Measurements from ENCODE around the gene PSMA6.
"Not testable (repeated sequence)": the region's sequence is repeated elsewhere in the genome, so short reads cannot be mapped to it uniquely, and the experiment has no call there.

The PSMA6 gene

DNA sequence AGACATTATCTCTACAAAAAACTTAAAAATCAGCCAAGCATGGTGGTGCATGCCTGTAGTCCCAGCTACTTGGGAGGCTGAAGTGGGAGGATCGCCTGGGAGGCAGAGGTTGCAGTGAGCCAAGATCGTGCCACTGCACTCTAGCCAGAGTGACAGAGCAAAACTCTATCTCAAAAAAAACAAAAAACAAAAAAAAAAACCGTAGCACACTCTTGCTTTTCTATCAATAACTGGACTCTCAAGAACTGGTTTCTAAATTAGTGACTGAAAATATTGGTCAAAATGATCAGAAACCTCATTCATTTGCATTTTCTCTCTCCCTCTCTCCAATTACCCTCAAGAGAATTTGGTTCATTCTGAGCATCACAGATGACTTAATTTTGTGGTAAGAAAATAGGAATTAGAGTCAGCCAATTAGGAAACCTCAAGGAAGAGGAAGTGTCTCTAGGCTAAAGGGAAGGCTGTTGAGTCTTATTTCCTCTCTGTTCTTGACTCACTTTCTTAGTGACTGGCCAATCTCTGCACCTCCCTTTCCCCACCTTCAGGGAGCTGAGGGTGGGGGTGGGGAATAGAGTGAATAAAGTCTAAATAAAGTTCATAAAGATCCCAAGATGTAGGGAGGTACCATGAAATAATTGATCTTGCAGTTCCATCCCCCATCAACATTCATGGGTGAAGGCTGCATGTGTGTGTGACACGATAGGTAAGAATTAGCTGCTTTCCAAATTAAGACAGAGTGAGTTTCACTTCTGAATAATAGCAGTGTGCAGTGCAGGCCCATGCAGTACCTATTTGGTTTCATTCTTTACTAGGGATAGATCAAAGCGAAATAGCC is 6.8 kb upstream of the PSMA6 start:
- DNase-seq (ENCODE audit: low read depth, low spot score), result no peak

DNA sequence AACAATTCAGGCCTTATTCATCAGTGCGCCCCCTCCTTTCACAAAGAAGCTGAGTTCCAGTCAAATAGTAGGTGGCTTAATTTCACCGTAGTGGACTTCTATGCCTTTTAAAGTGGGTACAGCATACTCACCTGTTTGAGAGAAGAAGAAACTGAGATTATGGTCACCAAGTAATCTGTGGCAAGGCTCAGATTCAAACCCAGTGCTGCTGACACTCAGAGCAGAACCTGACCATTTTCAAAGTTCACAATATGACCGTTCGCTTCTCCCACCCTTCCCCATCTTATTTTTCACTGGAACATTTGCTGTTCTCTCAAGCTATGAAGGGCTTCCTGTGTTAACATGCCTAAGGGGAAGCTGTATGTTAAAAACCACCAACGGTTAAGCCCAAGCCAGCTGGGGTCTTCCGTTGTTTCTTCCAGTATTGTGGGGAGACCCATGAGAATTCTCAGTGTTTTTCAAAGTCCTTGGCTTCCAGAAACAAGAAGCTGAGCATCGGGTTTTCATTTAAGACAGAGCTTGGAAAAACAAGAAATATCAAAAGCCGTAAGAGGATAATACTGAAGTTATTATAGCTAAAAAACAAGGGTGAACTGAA is 6.1 kb upstream of the PSMA6 start:
- no peak for DNase-seq (ENCODE audit: low read depth, low spot score)

DNA sequence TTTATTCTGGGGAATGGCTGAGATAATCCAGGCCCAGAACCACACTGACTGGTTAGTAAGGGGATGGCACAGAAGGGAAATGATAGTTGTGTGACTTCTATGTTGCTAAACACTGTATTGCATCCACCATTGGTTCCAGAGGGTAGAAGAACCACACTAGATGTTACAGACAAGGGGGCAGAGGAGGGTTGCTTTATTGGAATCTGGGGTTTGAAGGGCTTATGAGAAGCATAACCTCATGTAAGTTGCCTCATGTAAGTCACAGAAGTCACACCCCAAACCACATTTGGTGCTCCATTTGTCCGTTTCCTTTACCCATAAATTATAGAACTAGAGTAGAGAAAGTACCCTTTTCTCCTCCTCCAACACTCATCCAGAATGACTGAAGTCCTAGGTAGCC is 5.5 kb upstream of the PSMA6 start:
- no peak for DNase-seq (ENCODE audit: low read depth, low spot score)

DNA sequence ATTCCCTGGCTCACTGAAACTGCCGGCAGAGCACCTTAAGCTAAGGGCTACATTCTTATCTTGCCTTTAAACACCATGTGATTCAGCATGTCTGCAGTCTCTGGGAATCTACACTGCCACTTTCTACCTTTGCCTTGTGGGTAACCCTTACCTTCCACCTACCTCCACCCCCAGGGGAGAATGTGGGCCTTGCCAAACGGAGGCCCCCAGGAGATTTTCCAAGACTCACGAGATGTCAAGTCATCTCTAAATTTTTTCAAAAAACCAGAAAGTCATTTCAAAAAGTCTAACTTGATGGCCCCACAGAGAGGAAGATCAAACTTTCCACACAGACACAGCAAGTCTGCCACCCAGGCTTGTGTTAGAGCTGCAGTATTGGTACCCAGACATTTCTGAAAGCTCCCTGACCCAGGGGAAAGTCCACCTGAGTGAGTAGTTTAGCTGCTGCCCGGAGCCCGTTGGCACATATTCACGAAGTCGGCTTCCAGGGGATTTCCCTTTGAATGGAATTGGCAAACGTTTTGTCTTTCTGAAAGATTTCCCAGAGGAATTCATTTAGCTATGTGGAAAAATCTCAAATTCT is 4.7 kb upstream of the PSMA6 start:
- DNase-seq (ENCODE audit: low read depth, low spot score), result no peak

DNA sequence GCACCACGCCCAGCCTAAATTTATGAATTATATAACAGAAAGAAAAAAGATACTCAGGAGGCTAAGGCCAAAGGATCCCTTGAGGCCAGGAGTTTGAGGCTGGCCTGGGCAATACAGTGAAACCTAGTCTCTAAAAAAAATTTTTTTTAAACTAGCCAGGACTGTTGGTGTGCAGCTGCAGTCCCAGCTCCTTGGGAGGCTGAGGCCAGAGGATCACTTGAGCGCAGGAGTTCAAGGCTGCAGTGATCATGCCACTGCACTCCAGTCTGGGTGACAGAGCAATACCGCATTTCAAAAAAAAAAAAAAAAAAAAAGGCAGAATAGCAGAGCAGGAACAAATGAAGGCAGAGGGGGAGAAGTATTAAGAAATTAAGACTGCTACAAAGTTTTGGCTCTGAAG is 2.6 kb upstream of the PSMA6 start:
- DNase-seq (ENCODE audit: low read depth, low spot score), result no peak

DNA sequence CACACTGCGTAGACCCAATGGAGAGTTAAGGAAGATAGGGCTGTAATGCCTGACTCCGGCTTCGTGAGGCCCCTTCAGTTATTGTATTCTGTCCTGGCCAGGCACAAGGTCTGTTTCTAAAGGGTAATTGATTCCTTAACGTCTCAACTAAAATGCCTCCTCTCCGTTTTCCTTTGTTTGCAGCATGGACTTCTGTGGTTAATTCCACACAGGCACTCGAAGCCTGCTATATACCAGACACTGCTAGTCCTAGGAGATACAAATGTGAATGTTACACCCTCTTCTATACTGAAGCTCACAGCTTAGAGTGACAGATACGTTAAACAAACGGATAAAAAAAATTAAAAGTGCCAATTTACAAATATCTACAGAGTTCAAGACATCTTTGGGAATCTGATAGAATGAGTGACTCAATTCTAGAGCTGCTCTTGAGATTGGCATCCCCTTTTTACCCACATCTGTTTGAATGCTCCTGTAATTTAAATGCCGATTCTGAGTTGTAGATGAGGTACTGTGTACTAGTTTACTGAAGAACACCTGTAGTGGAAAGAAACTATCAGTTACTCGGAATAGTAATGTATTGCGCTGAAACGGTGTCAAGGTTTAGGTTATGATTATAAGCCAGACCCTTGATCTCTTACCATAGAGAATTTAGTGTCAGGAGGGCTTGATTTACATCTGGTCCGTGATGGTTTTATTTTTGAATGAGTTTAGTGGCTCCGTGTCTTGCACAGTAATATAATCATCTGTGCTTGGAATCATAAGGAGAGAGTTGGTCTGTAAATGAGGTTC is 784 bp downstream of the PSMA6 start:
- no peak for DNase-seq (ENCODE audit: low read depth, low spot score)

DNA sequence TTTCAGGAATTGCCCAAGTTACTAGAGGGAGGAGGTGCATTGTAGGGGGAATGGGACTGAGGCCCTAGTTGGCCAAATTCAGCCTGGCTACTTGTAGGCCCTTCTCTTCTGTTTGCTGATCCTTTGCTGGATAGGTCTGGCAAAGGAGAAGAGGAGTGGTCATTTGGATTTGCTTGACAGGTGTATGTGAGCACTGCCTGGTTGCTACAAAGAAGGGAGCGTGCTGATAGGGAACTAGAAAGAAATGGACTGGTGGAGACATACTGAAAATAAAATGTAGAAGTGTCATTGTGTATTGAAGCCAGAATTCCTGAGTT is 3.6 kb downstream of the PSMA6 start:
- no peak for DNase-seq (ENCODE audit: low read depth, low spot score)

DNA sequence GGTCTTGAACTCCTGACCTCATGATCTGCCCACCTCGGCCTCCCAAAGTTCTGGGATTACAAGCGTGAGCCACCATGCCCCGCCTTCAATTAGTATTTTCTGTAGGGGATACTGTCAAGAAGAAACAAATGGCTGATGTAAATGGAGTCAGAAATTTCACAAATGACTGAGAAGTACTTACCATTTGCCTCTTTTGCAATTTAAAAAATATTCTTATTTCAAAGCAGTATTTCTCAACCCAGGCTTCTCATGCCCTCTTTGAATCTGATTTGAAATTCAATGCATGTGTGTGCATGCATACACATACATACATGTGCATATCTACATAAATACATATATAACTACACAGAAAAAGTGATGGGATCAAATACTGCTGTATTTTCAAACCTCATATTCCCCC is 4.4 kb downstream of the PSMA6 start:
- DNase-seq (ENCODE audit: low read depth, low spot score), result no peak

DNA sequence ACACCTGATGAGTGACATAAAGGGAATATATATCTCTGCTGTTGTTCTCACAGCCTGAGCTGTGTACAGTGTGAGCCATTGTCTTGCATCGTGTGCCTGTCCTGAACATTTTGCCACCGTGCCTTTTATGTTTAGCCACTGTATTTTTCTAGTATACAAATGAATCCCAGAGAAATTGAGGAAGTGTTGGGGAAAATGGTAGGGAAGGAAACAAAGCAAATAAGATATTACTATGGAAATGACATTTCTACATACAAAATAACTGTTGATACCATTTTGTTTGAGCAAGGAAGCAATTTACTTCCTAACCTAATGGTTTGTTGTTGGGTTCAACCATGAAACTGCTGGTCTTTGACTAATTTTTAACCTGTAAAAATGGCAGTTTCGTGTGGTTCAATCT is 5.5 kb downstream of the PSMA6 start:
- DNase-seq (ENCODE audit: low read depth, low spot score), result no peak

DNA sequence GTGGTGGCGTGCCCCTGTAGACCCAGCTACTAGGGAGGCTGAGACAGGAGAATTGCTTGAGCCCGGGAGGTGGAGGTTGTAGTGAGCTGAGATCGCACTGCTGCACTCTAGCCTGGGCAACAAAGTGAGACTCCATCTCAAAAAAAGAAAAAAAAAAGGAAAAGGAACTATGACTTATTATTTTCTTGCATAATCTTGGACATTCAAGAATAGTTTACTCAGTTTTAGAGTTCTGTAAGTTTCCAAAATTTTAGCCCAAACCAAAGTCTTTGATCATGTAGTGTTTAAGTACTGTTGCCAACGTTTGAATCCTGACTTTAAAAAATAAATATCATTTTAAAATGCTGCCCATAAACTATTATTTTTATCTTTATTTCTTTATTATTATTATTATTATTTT is 6.2 kb downstream of the PSMA6 start:
- no peak for DNase-seq (ENCODE audit: low read depth, low spot score)

DNA sequence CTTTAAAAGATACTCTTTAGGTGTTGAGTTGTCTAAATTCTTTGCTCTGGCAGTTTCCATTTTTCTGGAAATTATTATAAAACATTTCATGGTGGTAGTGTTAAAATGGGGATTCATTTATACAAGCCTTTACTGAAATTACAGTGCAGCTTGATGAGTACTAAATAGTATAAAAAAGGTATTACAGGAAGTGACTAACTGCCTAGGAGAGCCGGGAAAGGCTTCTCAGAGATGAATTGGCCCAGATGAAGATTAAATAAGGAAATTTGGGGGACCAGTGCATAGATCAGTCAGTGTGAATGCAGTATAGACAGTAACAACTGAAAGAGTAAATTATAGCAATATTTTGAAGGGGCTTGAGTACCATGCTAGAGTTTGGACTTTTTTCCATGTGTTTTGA is 7.5 kb downstream of the PSMA6 start:
- no peak for DNase-seq (ENCODE audit: low read depth, low spot score)

DNA sequence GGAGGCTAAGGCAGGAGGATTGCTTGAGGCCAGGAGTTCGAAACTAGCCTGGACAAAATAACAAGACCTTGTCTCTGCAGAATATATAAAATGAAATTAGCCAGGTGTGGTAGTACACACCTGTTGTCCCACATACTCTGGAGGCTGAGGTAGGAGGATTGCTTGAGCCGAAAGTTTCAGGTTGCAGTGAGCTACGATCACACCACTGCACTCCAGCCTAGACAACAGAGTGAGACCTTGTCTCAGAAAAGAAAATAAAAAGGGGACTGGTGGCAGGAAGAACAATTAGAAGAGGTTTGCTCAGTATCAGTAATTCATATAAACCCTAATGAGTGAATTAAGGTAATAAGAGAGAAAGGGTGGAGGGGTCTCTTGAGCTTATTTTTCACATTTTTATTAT is 8.0 kb downstream of the PSMA6 start:
- DNase-seq (ENCODE audit: low read depth, low spot score), result no peak

DNA sequence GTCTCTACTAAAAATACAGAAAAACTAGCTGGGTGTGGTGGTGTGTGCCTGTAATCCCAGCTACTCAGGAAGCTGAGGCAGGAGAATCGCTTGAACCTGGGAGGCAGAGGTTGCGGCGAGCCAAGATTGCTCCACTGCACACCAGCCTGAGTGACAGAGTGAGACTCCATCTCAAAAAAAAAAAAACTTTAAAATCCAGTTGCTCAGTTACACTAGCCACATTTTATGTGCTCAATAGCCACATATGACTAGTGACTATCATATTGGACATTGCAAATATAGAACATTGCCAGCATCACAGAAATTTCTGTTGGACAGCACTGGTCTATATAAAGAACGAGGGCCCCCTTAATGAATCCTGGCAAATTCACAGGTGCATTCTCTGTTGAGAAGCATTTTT is 9.2 kb downstream of the PSMA6 start:
- DNase-seq (ENCODE audit: low read depth, low spot score), result not testable (repeated sequence)

DNA sequence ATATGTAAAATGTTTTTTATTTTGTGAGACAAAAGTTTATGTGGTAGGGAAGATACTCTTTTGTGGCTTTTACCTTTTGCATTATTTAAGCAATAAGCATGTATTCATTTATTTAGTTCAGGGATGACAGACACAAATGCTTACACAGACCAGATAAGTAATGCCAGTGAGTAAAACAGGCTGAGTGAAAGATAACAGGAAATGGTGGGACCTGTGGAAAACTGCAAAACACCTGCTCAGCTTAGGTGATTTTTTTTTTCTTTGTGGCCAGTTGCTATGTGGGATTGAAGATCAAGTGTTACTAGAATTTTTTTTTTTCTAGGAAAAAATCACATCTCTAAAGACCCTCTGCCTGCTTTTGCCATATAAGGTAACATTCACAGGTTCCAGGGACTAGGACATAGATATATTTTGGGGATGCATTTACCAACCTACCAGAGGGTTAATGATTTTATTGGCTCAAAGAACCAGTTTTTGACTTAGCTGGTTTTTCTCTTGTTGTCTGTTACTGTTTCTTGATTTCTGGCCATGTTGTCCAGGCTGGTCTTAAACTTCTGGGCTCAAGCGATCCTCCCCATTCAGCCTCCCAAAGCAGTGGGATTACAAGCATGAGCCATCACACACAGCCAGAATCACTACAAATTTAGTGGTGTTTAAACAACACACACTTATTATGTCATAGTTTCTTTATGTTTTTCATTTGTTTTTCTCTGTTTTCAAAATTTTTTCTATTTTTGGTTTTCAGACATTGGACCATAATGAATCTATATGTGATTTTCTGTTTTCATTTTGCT is 9.8 kb downstream of the PSMA6 start:
- no peak for DNase-seq (ENCODE audit: low read depth, low spot score)

DNA sequence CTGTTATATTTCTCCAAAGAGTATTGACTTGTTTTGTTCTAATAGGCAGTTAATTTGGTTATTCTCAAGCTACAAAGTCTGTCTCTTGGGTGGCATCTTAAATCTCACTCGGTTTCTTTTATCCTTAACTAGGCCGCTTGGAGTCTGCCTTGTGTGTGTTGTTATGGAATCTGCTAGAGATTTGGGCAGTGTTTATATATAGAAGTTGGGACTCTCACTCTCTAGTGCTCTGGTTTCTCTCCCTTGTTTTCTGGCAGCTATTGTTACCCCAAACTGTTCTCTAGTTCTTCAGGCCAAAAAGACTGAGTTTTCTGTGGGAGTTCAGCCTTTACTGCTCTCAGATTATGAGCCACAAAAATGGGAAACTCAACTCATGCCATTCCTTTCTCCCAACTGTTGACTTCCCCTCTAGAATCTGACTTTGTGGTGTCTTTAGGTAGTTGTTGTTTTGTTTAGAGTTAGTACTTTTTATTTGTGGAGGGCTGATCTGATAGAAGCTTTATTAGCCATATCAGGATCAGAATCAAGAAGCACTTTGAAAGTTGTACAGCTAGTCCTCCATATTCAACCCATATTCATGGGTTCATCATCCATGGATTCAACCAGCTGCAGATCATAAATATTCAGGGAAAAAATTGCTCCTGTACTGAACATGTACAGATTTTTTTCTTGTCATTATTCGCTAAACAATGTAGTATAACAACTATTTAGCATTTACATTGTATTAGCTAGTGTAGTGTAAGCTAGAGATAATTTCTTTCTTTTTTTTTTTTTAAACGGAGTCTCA is 11.2 kb downstream of the PSMA6 start:
- no peak for DNase-seq (ENCODE audit: low read depth, low spot score)

DNA sequence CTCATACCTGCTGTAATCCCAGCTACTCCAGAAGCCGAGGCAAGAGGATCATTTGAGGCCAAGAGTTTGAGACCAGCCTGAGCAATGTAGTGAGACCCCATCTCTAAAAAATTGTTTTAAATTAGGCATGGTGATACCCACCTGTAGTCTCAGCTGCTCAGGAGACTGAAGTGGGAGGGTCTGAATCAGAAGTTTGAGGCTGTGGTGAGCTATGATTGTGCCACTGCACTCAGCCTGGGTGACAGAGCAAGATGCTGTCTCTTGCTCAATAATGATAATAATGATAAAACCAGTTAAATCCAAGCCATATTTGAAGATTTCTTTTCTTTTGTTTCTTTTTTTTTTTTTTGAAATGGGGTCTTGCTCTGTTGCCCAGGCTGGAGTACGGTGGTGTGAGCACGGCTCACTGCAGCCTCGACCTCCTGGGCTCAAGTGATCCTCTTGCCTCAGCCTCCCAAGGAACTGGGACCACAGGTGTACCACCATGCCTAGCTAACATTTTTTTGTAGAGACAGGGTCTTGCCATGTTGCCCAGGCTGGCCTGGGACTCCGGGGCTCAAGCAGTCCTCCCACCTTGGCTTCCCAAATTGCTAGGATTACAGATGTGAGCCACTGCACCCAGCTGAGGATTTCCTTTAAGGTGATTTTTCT is 12.8 kb downstream of the PSMA6 start:
- no peak for DNase-seq (ENCODE audit: low read depth, low spot score)

DNA sequence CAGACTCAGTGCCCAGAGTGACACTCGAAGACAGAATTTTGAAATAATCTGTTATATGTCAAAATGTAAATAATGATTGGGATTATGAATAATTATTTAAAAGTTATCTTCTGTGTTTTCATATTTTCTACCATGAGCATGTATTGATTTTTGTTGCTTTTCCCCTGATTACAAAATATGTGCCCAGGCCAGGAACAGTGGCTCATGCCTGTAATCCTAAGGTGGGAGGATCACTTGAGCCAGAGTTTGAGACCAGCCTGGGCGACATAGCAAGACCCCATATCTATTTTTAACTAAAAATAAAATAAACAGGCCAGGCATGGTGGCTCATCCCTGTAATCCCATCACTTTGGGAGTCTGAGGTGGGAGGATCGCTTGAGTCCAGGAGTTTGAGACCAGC is 13.5 kb downstream of the PSMA6 start:
- DNase-seq (ENCODE audit: low read depth, low spot score), result no peak

DNA sequence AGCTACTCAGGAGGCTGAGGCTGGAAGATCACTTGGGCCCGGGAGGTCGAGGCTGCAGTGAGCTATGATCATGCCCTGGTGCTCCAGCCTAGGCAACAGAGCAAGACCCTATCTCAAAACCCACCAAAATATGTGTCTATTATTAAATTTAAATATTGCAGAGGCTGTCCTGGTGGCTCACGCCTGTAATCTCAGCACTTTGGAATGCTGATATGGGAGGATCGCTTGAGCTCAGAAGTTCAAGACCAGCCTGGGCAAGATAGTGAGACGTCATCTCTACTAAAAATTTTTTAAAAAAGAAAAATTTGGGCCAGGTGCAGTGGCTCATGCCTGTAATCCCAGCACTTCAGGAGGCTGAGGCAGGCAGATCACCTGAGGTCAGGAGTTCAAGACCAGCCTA is 13.9 kb downstream of the PSMA6 start:
- no peak for DNase-seq (ENCODE audit: low read depth, low spot score)

DNA sequence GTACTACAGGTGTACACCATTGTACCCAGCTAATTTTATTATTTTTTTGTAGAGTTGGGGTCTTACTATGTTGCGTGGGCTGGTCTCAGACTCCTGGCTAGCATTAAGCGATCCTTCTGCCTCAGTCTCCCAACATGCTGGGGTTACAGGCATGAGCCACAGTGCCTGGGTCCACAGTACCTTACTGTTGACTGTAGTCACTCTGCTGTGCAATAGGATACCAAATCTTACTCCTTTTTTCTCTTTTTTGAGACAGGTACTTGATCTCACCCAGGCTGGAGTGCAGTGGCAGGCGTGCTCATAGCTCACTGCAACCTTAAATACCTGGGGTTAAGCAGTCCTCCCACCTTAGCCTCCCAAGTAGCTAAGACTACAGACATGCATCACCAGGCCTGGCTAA is 25.6 kb downstream of the PSMA6 start:
- no peak for DNase-seq (ENCODE audit: low read depth, low spot score)

DNA sequence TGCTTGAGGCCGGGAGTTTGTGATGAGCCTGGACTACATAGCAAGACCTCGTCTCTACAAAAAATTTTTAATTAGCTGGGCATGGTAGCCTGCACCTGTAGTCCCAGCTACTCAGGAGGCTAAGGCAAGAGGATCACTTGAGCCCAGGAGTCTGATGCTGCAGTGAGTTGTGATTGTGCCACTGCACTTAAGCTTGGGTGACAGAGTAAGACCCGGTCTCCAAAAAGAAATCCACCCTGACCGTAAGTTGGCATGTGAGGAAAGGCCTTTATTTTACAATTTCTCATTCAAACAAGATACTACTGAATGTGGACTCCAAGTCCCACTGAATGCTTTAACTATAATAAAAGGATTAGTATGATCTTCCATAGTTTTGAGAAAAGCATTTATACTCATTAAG is 27.3 kb downstream of the PSMA6 start:
- DNase-seq (ENCODE audit: low read depth, low spot score), result no peak

All from activated naive CD8-positive, alpha-beta T cell treated with anti-CD3 and anti-CD28 coated beads, Interleukin-2, amount 50 U/mL, for 16 hours (primary cell).